C1 segment of cervical spinal cord (tissue), 14 donors: Measurements from ENCODE around the gene UBTF.

Experiments
- DNase-seq, 14 donors: peaks; one replicate each; lab custom pipeline; 2025; lab: John Stamatoyannopoulos, UW

The UBTF gene

DNA sequence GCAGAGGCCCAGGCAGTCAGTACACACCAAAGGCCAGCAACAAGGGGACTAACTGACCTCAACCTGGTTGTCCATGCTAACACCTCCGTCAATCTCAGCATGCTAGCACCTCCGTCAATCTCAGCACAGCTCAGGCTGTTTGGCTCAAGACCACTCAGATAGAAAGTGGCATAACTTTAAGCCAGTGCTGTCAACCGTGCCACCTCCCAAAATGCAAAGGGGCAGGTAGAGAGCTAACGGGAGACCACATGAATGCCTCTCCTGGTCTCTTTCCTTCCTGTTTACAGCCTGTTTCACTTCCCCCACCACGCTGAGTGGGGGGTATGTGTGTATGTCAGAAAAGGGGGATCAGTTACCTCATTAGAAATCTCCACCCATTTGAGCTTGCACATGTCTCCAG lies 3.3 kb downstream of the UBTF start:
- no peak for DNase-seq

DNA sequence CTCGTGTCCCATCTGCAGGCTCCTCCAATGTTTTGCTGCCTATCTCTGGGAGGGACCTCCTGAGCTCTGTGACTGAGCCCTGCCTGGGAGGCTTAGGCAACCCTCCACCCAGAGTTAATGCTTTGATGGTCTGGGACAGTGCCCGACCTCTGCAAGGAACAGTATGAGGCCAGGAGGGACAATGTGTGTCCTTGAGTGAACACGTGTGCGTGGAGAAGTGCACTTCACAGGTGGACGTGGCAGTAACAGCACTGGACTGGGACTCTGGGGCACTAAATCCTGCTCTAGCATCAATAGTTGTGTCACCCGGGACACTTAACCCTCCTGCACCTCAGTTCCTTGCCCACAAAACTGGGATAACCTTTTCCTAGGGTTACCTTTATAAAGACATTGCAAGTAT lies 4.6 kb downstream of the UBTF start:
- no peak for DNase-seq

DNA sequence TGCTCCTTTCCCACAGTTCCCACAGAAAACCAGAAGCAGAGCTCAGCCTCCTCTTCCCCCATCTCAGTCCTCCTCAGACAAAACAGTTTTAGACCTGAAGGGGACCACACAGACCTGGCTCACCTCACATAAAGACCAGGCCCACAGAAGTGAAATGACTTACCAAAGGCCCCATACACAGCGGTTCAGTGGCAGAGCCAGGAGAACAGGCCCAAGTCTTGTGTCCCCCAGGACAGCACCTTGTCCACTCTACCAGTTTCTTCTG lies 5.3 kb downstream of the UBTF start:
- DNase-seq, result no peak

DNA sequence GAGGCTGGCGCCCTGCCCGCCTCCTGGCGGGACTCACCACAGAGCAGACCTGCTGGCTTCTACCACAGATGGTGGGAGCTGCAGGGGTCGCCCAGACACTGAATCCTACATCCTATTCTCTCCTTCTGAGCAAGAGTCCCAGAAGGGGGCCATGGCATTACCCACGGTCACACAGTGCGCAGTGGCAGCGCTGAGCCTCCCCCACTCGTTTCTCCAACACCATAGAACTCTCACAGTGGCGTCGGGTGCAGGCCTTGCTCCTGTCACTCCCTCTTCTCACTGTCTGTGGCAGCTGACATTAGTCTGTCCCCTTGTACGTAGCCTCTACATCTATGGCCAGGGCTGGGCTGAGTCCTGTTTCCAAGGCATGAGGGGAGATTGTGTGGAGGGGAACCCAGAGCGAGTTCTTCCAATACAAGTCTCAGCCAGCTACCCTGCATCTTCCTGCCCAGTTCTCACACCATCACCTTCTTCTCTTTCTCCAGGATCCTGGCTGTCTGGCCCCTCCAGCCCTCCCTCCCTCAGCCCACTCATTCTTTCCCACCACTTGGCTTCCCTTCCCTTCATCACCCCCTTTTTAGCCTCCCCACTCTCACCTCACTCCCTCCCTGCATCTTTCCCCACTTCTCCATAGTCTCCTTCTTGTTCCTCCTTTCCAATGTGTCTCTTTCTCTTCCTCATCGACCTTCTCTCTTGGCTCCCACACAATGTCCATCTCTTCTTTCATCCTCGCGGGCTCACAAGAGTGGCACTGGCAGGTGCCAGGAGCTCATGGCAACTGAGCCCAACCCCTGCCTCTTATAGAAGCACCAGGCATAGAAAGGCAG lies 5.9 kb downstream of the UBTF start:
- no peak for DNase-seq

DNA sequence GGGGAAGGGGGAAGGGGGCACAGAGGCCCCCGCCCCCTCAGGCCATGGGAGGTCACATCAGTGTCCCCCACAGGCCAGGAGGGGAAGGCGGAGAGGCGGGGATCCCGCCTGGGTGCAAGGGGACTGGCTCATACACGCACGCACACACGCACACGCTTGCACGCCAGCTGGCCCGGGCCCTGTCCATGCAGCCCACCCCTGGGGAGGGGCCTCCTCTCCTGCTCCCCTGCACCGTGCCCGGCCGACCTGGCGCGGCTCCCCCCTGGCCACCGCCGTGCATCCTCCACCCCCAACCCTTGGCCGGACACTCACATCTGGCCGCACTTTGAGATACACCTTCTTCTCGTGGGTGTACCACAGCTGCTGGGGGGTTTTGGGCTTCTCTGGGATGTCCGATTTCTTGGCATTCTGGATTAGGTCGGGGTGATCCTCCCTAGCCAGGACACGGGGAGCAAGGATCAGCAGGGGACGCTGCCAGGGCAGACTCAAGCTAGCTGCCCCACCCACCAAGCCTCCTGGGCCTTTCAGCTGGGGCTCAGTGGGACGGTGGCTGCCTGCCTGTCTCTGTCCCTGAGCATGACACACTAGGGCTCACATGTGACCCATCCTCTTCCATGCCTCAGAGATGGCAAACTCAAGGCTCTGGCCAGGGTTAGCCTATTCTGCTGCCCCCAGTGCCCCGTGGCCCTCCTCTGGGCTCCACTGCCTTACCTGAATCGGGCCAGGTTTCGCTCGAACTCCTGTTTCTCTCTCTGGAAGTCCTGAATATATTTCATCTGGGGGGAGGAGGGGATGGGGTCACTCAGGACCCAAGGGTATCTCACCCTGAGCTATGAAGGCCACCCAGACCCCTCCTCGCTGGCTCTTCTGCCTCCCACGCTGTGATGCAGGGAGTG lies 6.7 kb downstream of the UBTF start:
- DNase-seq, result no peak

DNA sequence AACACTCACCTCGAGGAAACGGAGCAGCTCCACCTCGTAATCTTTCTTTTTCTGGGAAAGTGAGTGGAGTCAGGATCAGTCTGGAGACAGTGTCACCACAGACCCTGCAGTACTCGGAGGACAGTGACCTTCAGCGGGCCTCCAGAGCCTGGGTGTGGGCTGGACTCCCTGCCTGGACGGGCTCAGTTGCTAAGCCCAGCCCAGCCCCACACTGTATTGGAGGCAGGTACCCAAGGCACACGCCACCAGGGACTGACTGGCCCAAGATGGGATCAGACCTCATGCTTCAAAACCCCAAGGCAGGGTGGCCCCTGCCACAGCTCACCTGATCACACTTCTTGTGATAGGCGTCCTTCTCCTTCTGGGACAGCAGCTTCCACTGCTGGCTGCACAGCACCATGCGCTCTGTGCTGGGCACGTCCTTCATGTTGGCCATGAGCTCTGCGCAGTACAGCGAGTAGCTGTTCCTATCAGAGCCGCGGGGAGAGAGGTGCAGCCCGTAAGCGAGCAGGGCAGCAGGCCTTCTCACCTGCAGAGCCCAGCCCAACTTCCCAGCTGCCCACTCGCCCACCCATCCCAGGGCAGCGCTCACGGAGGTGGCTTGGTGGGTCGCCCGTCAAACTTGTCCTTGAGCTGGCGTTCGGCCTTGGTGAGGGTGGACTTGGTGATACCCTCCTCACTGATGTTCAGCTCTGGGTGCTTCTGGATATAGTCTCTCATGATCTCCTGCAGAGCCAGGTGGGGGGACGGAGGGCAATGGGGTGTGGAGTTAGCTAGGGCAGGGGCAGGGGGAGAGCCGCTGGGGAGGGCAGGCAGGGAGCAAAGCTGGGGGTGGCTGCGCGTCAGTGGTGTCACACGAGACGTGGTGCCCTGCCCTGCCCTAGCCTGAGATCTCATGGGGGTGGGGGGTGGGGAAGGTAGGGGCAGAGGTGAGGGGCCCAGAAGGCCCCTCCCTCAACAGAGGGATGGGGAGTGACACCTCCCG lies 7.9 kb downstream of the UBTF start:
- DNase-seq, result no peak

DNA sequence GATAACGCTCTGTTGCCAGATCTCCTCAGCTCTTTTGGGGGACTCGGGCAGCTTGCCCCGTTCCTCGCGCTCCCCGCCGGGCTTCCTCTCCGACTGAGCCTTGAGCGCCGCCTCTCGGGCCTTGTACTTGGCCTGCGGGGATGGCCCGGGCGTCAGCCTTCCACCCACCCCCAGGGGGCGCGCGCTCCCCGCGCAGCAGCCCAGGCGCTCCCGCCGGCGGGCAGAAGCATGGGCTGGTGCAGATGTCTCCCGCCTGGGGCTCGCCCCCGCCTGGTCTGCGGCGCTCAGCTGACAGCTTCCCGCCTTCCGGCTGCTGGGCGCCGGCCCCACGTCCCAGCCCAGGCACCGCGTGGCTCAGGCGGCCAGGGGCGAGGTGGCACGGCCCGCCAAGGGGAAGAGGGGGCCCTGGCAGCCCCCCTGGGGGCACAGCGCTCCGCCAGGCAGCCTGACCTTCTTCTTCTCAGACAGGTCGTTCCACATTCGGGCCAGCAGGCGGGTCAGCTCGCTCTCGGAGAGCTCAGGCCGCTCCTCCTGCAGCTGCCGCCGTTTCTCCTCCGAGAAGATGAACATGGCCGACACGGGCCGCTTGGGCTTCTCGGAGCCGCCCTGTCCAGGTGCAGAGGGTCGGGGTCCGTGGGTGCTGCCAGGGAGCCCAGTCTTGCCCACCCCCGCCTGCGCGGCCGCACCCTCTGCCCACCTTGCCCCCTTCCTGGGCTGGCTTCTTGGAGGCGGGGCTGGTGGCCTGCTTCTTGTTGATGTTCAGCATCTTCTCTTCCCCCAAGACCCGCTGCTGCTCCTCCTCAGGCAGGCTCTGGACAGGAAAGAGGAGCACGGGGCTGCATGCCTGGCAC lies 8.9 kb downstream of the UBTF start:
- DNase-seq, result peak in 13 of 14 donors; percentile 54 to 92 (median 81)

DNA sequence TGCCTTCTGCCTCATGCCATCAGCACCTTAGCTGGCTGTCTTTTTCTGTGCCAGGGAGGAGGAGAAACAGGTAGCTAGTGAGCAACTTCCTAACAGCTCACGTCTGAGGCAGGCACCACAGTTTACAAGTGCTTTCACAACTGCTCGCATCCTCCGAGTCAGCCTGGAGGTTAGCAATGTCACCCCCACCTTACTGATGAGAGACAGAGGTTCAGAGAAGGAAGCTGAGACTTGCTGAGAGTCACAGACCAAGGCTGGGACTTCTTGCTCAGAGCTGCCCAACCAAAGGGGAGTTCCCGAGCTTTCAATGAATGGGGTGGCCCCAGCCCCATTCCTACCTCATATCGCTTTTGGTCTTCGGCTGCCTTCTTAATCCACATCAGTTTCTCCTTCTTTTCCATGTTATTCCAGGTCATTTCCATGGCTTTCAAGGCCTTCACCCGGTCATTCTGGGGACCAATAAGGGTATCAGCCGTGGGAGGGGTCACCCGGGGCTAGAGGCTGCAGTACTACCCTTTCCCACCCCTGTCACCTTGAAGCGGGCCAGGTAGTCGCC lies 9.6 kb downstream of the UBTF start:
- DNase-seq, result no peak

DNA sequence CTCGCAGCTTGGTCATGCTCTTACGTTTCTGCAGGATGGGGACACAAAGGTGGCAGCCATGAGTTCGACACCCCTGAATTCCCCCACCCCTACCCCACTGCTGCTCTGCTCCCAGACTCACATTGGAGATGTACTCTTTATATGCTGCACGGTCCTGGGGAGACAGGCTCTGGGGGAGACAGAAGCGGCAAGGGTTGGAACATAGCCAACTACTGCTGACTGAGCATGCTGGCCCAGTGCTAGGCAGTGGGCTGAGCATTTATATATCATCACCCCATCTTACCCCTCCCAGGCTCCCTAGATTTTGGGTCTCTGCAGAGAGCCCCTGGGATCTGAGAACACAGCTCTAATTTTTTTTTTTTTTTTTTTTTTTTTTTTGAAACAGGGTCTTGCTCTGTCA lies 11.7 kb downstream of the UBTF start:
- DNase-seq, result no peak

DNA sequence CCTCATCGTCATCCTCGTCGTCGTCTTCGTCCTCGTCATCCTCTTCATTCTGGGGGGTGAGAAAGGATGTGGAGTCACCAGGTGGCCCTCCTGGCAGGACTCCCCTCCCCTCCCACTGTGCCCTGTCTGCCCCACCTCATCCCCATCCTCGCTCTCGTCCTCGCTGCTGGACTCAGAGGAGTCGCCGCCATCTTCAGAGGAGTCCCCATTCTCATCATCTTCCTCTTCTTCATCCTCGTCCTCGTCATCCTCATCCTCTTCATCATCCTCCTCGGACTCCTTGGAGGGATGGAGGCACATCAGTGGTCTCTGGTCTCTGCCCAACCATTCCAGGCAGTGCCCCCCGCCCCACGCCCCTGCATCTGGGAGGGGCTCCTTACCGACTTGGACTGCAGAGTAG lies 12.2 kb downstream of the UBTF start:
- DNase-seq, result no peak

DNA sequence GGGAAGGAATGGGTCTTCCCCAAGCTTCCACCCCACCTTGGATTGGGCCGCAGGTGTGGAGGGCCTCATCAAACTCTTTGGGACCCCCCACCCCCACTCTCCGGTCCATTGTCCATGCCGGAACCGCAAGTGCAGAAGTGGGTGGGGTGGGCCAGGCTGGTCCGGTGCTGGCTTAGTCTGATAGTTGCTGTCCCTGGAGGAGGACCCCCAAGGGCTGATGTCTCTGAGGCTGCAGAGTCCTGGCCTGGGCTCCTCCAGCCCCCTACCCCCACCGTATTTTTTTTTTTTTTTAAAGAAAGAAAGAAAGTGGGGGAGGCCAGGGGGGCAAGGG lies 12.7 kb downstream of the UBTF start:
- no peak for DNase-seq

DNA sequence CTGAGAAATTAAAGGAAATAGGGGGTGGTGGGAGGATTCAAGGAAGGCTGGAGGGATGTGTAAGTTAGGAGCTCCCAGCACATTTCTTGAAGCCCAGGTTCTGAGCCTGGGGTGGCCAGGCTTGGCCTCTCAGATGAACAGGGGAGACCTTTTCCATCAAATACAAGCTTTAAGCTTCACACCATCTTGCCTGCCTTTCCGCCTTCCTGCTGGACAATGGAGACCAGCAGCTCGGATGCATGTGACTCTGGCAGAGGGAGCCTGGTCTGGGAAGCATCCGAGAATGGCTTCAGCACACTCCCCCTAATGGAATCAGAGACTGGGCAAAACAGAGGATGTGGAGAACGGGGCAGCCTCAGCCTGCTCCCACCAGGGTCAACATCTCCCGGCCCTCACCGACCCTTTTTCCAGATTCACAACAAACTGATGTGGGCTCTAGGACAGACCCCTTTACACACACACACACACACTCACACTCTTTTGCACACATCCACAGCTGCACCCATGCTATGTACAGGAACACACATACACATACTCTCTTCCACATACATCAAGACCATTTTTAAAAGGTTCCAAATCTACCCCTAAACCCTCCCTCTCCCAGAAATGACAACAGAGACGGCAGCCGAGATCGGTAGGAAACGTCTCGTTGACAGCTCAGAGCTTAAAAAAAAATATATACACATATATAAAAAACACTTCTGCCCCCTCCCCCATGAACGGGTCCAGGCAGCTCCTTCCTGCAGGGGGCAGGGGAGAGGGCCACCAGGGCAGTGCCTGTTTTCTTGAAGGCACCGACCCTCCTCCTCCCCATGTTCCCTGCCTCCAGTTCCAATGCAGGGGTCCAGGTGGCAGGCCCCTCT lies 13.3 kb downstream of the UBTF start:
- DNase-seq, result no peak

DNA sequence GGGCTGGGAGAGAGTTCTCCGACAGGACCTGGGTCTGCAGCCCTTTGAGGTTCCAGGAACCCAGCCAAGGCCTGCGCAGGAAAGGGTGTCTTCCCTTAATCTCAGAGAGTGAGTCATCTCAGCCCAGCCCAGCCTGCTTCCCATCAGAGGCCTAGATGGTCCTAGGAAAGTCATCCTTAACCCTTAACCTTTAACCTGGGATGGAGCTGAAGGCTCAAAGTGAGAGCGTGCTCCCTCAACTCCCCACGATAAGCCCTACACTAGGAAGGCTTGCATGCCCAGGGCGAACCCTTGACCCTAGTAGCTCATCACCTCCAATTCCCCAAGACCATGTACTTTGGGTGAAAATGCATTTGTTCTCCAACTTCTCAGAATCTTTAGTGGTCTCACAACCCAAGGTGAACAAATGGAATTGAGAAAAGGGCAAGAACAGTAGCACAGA lies 15.0 kb downstream of the UBTF start:
- no peak for DNase-seq

DNA sequence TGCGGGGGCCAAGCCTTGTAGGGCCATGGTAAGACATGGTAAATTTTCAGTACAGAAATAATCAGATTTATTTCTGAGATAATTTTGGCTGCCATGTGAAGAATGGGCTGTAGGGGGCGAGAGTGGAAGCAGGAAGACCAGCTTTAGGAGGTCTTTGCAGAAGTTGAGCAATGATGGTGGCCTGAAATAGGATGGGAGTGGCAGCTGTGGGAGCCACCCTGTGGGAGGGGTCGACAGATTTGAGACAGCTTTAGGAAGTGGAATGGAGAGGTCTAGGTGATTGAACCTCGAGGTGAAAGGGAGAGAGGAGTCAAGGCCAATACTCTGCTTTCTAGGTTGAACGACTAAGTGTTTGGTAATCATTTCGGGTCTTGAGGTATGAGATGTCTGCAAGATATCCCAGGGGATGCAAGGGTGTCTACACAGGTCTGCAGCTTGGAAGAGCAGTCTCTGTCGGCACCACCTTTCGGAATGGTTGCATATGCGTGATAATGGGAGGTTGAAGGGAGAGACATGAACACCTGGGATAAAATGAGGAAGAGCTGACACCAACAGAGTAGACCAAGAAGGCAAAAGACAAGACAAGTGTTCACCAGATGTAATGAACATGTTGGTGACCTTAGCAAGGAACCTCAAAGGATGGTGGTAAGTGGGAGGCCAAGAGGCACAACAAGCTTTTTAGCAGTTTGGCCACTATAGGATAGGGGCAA lies 15.6 kb downstream of the UBTF start:
- DNase-seq, result no peak

DNA sequence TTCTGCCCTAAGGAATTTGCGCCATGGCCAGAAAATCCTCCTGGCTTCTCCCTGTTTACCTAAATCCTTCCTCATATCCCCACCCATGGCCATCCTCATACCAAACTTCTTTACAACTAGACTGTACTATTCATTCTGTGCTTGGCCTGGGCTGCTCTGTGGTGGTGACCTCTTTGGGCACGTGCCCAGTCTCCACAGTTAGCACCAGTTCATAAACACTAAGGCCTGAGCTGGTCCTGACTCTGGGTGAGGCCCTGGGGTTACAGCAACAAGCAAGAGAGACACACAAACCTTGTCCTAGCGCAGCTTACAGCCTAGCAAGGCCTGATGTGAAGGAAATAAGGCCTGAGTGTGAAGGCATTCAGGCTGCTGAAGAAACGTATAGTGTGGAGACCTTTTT lies 16.7 kb downstream of the UBTF start:
- no peak for DNase-seq

DNA sequence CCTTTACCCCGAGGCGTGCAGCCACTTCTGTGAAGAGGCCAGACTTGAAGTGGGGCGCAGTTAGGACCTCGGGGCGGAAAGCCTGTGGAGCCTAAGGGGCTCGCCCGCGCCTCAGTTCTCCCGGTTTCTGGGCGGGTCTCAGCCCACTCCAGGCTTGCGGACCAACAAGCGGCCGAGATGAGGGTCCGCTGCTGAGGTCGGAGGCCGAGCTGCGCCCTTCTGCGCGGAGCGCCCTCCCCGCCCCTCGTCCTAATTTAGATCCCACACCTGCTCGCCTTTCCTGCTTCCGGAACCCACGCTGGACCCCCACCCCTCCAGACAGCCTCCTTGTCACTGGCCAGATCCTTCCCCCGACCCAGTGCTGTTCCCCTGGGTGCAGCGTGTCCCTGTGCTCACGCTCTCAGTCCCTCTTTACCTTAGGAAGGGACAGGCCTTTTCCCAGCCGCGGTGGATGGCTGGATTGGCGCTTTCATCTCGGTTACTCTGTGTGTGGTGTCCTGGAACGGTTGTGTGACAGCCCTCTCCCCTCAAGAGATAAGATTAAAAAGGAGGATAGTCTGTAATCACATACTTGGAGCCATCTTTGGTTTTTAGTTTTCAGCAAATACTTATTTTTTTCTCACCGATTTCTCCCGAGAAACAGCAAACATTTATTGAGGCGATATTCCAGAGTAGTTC lies 18.9 kb downstream of the UBTF start:
- peak in 3 of 14 donors; percentile 38 to 47 (median 44) for DNase-seq

DNA sequence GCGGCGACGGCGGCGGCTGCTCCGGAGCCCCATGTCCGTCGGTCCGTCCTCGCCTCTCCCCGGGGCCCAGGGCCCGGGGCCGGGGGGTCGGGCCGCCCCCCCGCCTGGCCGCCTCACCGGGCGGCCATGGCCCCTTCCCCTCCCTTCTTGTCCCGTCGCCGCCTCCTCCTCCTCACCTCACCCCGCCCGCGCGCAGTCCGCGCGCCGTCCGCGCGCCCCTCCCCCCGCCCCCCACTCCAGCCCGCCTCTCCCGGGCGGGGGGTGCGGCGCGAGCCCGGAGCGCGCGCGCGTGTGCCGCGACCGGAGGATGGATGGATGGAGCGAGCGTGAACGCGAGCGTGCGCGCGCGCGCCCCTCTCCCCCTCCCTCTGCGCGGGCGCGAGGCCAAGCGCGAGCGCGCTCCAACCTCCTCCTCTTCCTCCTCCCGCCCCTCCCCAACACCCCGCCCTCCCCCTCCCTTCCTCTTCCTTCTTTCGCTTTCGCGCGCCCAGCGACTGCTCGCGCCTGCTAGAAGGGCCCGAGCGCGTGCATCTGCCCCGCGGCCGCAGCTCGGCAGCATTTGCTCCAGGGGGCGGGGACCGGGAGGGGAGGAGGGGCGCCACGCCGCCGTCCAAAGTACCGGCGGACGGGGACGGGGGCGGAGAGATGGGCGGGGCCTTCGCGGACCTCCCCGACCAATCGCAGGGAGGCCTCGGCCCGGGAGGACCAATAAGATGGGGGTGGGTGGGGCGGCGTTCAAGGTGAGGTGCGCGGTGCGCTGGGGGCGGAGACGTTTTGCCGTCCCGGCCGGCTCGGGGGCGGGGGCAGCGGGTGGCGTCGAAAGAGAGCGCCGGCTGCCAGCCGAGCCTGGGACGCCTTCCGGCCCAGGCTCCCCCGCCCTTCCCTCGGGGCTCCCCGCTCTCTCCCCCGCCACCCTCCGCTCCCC lies 19.7 kb downstream of the UBTF start, which contains the start of gene ATXN7L3:
Gene ATXN7L3, minus strand, starts transcription at position 332 of the 925 bp plus-strand sequence. CDS start 1,814 bp downstream, outside the sequence.
- DNase-seq, result peak; percentile 78 to 97 (median 94)
